DOHH2 (cell line): Measurements from ENCODE around the gene TAS2R40.

Source experiments
- H3F3A ChIP-seq: fragments of 200-600 bp; sonication (generic), shearing (Covaris generic); 2 replicates; pipeline ENCODE4 v1.6.0; 2016; ENCODE audit warnings: antibody characterized with exemption, mild to moderate bottlenecking; ENCODE audit not compliant: control insufficient read depth, insufficient read depth
- H3K27ac ChIP-seq: fragments of 200-600 bp; sonication (generic); 2 replicates; pipeline ENCODE4 v1.5.1; 2014; ENCODE audit warnings: low read depth, mild to moderate bottlenecking, low read length, moderate library complexity
- H3K27me3 ChIP-seq: fragments of 200-600 bp; sonication (generic); 2 replicates; pipeline ENCODE4 v1.6.1; 2014; ENCODE audit warnings: mild to moderate bottlenecking, low read length, mixed read lengths; ENCODE audit not compliant: control insufficient read depth
- H3K36me3 ChIP-seq: fragments of 200-600 bp; sonication (generic); 2 replicates; pipeline ENCODE4 v1.6.1; 2014; ENCODE audit warnings: mild to moderate bottlenecking, low read length, moderate library complexity, mixed read lengths; ENCODE audit not compliant: control insufficient read depth
- H3K4me1 ChIP-seq: fragments of 200-600 bp; sonication (generic); 2 replicates; pipeline ENCODE4 v1.6.1; 2014; ENCODE audit warnings: mild to moderate bottlenecking, low read length, mixed read lengths; ENCODE audit not compliant: control insufficient read depth
- H3K4me2 ChIP-seq: fragments of 200-600 bp; sonication (generic); 2 replicates; pipeline ENCODE4 v1.6.0; 2014; ENCODE audit warnings: mild to moderate bottlenecking, low read length, moderate library complexity
- H3K4me3 ChIP-seq: fragments of 200-600 bp; sonication (generic); 2 replicates; pipeline ENCODE4 v1.5.1; 2014; ENCODE audit warnings: mild to moderate bottlenecking, low read length, mixed read lengths
- H3K79me2 ChIP-seq: fragments of 200-600 bp; sonication (generic); 2 replicates; pipeline ENCODE4 v1.6.1; 2014; ENCODE audit warnings: mild to moderate bottlenecking, low read length, mixed read lengths; ENCODE audit not compliant: control insufficient read depth
- H3K9me2 ChIP-seq: fragments of 200-600 bp; sonication (generic); replicated peaks from 2 replicates; pipeline ENCODE4 v1.6.1; 2014; ENCODE audit warnings: mild to moderate bottlenecking, low read length, mixed read lengths; ENCODE audit not compliant: control insufficient read depth
- H3K9me3 ChIP-seq: fragments of 200-600 bp; sonication (generic); 2 replicates; pipeline ENCODE4 v1.6.1; 2014; ENCODE audit warnings: antibody characterized with exemption, low read length, mixed read lengths; ENCODE audit not compliant: control insufficient read depth, insufficient read depth
- H4K20me1 ChIP-seq: fragments of 200-600 bp; sonication (generic); 2 replicates; pipeline ENCODE4 v1.6.0; 2014; ENCODE audit warnings: low read depth, mild to moderate bottlenecking, antibody characterized with exemption, low read length, moderate library complexity; ENCODE audit not compliant: control insufficient read depth, insufficient read depth
- EZH2phosphoT487 ChIP-seq: fragments of 200-600 bp; sonication (generic); IDR thresholded peaks from 2 replicates; pipeline ENCODE4 v1.6.1; 2017; ENCODE audit warnings: borderline replicate concordance, mild to moderate bottlenecking, antibody characterized with exemption, low read length, moderate library complexity, mixed read lengths
- TF ChIP-seq, protein P1 (sequence below): fragments of 200-600 bp; sonication (generic); IDR thresholded peaks from one replicate; pipeline ENCODE4 v1.5.1; 2014; ENCODE audit warnings: antibody characterized with exemption, mild to moderate bottlenecking, low read depth, low read length; ENCODE audit not compliant: poor library complexity, severe bottlenecking

TAS2R40 gene

GRCh38 chr7:143247372-143247771 is 25.5 kb downstream of the TAS2R40 start:
- H3K9me2 ChIP-seq: no peaks in the 10 kb centered on the region
- no peaks in the 10 kb centered on the region for H3K79me2 ChIP-seq
- H3K4me1 ChIP-seq: peaks cover 66% of the 10 kb centered on the region

GRCh38 chr7:143248761-143249354 is 27.0 kb downstream of the TAS2R40 start:
- H3K79me2 ChIP-seq: no peaks in the 10 kb centered on the region
- peaks cover 12% of the 10 kb centered on the region for H3K9me3 ChIP-seq
- no peaks in the 10 kb centered on the region for H3K27me3 ChIP-seq
- no peak overlapping the region for H3K27ac ChIP-seq
- H3K4me1 ChIP-seq: peaks cover 69% of the 10 kb centered on the region
- no peaks in the 10 kb centered on the region for H3K36me3 ChIP-seq
- TF ChIP-seq, protein P1, sequence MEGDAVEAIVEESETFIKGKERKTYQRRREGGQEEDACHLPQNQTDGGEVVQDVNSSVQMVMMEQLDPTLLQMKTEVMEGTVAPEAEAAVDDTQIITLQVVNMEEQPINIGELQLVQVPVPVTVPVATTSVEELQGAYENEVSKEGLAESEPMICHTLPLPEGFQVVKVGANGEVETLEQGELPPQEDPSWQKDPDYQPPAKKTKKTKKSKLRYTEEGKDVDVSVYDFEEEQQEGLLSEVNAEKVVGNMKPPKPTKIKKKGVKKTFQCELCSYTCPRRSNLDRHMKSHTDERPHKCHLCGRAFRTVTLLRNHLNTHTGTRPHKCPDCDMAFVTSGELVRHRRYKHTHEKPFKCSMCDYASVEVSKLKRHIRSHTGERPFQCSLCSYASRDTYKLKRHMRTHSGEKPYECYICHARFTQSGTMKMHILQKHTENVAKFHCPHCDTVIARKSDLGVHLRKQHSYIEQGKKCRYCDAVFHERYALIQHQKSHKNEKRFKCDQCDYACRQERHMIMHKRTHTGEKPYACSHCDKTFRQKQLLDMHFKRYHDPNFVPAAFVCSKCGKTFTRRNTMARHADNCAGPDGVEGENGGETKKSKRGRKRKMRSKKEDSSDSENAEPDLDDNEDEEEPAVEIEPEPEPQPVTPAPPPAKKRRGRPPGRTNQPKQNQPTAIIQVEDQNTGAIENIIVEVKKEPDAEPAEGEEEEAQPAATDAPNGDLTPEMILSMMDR: no peak
- no peak for TF ChIP-seq EZH2phosphoT487
- no peak overlapping the region for H3K4me3 ChIP-seq
- H3K9me2 ChIP-seq: no peaks in the 10 kb centered on the region
- H3K4me2 ChIP-seq: no peak overlapping the region
- no peaks in the 10 kb centered on the region for H4K20me1 ChIP-seq
- peaks cover 4% of the 10 kb centered on the region; the same call in 1 of the 2 replicates for H3F3A ChIP-seq

More at GRCh38 chr7:143247372-143247771, 25.5 kb downstream of the TAS2R40 start:
- H3K27me3 ChIP-seq: no peaks in the 10 kb centered on the region
- H3K4me2 ChIP-seq: no peak overlapping the region
- no peak overlapping the region for H3K4me3 ChIP-seq
- peaks cover 9% of the 10 kb centered on the region for H3K9me3 ChIP-seq
- peaks cover 4% of the 10 kb centered on the region; the same call in 1 of the 2 replicates for H3F3A ChIP-seq
- no peaks in the 10 kb centered on the region for H3K36me3 ChIP-seq
- H4K20me1 ChIP-seq: no peaks in the 10 kb centered on the region
- no peak for TF ChIP-seq EZH2phosphoT487
- TF ChIP-seq, protein P1: no peak
- no peak overlapping the region for H3K27ac ChIP-seq

- Histone ChIP-seq H3F3A (peaks cover 6% of the 10 kb centered on the region; the same call in 1 of the 2 replicates), H3K4me2 (peak overlapping the region; percentile 44), H3K36me3 (no peaks in the 10 kb centered on the region), H3K27ac (peak overlapping the region; percentile 51), H3K79me2 (no peaks in the 10 kb centered on the region), H3K9me3 (peaks cover 12% of the 10 kb centered on the region), H3K4me3 (peak overlapping the region; percentile 18; the same call in 1 of the 2 replicates), H3K4me1 (peaks cover 72% of the 10 kb centered on the region), H3K9me2 (no peaks in the 10 kb centered on the region), H3K27me3 (no peaks in the 10 kb centered on the region), H4K20me1 (no peaks in the 10 kb centered on the region)
- TF ChIP-seq, protein P1: no peak
- no peak for TF ChIP-seq EZH2phosphoT487
Observed at GRCh38 chr7:143250199-143250598, 28.4 kb downstream of the TAS2R40 start.
